Measurements from ENCODE around the gene FNDC10. TPM values are rescaled to one million over a fixed set of nuclear protein-coding genes. Genes with fewer than 3 reads are reported as not detected.

FNDC10 gene
- total and polyA plus RNA-seq, 9 of the 15 experiments (the other 6 are each of a cell fraction or from before 2014, with no cell fraction given): 0.08 to 6.3 (median 1.6) TPM

GRCh38 chr1:1609822-1610485, 10.0 kb upstream of the FNDC10 start (continued):
- TF ChIP-seq JUNB (CRISPR knock-in tag; conservative IDR thresholded peaks at IDR 0.05) (no peak), THAP12 (CRISPR knock-in tag; IDR thresholded peaks at IDR 0.05) (no peak), ZBTB8A (IDR thresholded peaks at IDR 0.05; ENCODE audit: partially characterized antibody) (no peak), NONO (IDR thresholded peaks at IDR 0.05; ENCODE audit: low read depth in 2 of 2, low read length in 1 of 2) (no peak), ZMIZ1 (IDR thresholded peaks at IDR 0.05; ENCODE audit: low read depth in 2 of 2, low read length in 2 of 2) (no peak), PHF21A (IDR thresholded peaks at IDR 0.05; ENCODE audit: borderline replicate concordance, low read depth) (no peak), ZBTB17 (CRISPR knock-in tag; IDR thresholded peaks at IDR 0.05) (peak; percentile 81; the same call in 1 of the 2 replicates), SREBF1 (IDR thresholded peaks at IDR 0.05; ENCODE audit: borderline replicate concordance, low read depth, low read length) (no peak), RNF219 (CRISPR knock-in tag; IDR thresholded peaks at IDR 0.05) (no peak), SP2 (IDR thresholded peaks at IDR 0.05; ENCODE audit: extremely low read depth, low read depth, low read length, poor library complexity, severe bottlenecking) (no peak), SAFB2 (IDR thresholded peaks at IDR 0.05; ENCODE audit: borderline replicate concordance, low read depth, low read length, severe bottlenecking) (no peak), ZNF512 (tag; IDR thresholded peaks at IDR 0.05) (no peak), FOXJ2 (tag; IDR thresholded peaks at IDR 0.05) (no peak), ZBED1 (IDR thresholded peaks at IDR 0.05) (no peak), MTA2 (IDR thresholded peaks at IDR 0.05; ENCODE audit: low read depth) (no peak)

All from K562 (cell line).